GM23248 (cell line): ENCODE data around the gene LRBA.

Source experiments
- EZH2 ChIP-seq: fragments of 200-600 bp; sonication (generic); IDR thresholded peaks from 2 replicates; pipeline ENCODE4 v1.6.1; 2018; ENCODE audit warnings: antibody characterized with exemption, mild to moderate bottlenecking; ENCODE audit not compliant: insufficient read depth, poor library complexity, severe bottlenecking
- EZH2phosphoT487 ChIP-seq: fragments of 200-600 bp; sonication (generic); IDR thresholded peaks from 2 replicates; pipeline ENCODE4 v1.6.1; 2018; ENCODE audit warnings: antibody characterized with exemption, moderate library complexity, mild to moderate bottlenecking, low read depth; ENCODE audit not compliant: insufficient read depth

- no peak for TF ChIP-seq EZH2
- TF ChIP-seq EZH2phosphoT487 = no peak
Measured at GRCh38 chr4:150431221-150431620, 583.9 kb downstream of the LRBA start.
